BE2C (cell line): ENCODE results near the gene KIAA1671.

Experiments
- DNase-seq: peaks from one replicate; pipeline ENCODE4 v3.0.0-alpha.2; 2020
- H3K27me3 ChIP-seq: fragments of 250-450 bp; sonication (Bioruptor Pico); 2 replicates; pipeline ENCODE4 v1.5.1; 2020; ENCODE audit warnings: mild to moderate bottlenecking
- H3K36me3 ChIP-seq: fragments of 250-450 bp; sonication (Bioruptor Pico); 2 replicates; pipeline ENCODE4 v1.5.1; 2020; ENCODE audit warnings: mild to moderate bottlenecking
- H3K4me1 ChIP-seq: fragments of 250-450 bp; sonication (Bioruptor Pico); 2 replicates; pipeline ENCODE4 v1.5.1; 2020
- H3K4me3 ChIP-seq: 2 replicates; pipeline ENCODE4 v1.5.1; 2011; ENCODE audit warnings: low read depth, low read length
- H3K9me3 ChIP-seq: fragments of 250-450 bp; sonication (Bioruptor Pico); 2 replicates; pipeline ENCODE4 v1.5.1; 2020
- TF ChIP-seq, protein P1 (sequence below): IDR thresholded peaks from 2 replicates; pipeline ENCODE4 v1.5.1; 2012; ENCODE audit warnings: mild to moderate bottlenecking, low read depth, low read length

Gene KIAA1671

DNA sequence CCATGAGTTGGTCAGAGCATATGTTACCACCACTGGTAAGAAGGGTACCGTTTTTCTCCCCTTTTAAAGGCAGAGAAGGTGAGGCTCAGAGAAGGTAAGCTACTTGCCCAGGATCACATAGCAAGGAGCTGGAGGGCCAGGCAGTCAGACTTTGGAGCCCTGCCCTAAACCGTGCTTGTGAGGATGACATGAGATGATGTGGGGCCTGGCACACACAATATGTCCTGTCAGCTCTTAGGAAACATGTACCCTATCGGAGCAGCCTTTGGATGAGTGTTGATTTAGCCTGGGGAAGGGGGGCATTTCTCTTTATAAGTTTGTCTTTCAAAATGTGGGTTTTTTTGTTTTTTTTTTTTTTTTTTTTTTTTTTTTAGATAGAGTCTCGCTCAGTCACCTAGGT, 146.7 kb downstream of the KIAA1671 start:
- no peaks in the 10 kb centered on the region for H3K27me3 ChIP-seq
- TF ChIP-seq, protein P1, sequence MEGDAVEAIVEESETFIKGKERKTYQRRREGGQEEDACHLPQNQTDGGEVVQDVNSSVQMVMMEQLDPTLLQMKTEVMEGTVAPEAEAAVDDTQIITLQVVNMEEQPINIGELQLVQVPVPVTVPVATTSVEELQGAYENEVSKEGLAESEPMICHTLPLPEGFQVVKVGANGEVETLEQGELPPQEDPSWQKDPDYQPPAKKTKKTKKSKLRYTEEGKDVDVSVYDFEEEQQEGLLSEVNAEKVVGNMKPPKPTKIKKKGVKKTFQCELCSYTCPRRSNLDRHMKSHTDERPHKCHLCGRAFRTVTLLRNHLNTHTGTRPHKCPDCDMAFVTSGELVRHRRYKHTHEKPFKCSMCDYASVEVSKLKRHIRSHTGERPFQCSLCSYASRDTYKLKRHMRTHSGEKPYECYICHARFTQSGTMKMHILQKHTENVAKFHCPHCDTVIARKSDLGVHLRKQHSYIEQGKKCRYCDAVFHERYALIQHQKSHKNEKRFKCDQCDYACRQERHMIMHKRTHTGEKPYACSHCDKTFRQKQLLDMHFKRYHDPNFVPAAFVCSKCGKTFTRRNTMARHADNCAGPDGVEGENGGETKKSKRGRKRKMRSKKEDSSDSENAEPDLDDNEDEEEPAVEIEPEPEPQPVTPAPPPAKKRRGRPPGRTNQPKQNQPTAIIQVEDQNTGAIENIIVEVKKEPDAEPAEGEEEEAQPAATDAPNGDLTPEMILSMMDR = no peak
- H3K4me1 ChIP-seq = no peaks in the 10 kb centered on the region
- H3K9me3 ChIP-seq = no peaks in the 10 kb centered on the region
- H3K4me3 ChIP-seq = no peak overlapping the region
- H3K36me3 ChIP-seq = no peaks in the 10 kb centered on the region
- DNase-seq = no peak

GRCh38 chr22:25100402-25100801, 147.9 kb downstream of the KIAA1671 start:
- H3K27me3 ChIP-seq = no peaks in the 10 kb centered on the region
- H3K4me1 ChIP-seq = no peaks in the 10 kb centered on the region
- TF ChIP-seq, protein P1 = no peak
- H3K9me3 ChIP-seq = no peaks in the 10 kb centered on the region
- no peak overlapping the region for H3K4me3 ChIP-seq
- H3K36me3 ChIP-seq = no peaks in the 10 kb centered on the region
- no peak for DNase-seq

DNA sequence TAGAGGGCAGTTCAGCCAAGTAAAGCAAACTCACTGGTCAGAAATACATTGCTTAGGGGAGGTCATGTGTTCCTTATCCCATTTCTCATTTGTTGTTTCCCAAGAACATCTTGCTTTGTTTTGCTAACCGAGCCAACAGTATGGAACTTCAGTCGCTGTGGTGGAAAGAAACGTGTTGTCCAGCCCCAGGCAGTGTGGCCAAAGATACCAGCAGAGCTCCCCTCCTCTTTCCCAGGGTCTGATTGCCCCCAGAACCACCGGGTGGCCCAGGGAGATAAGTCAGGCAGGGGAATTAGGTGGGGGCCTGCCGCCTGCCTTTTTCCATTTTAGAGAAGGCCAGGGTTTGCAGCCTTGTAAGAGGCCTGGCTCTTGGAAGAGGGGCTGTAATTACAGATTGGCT, 148.4 kb downstream of the KIAA1671 start:
- TF ChIP-seq, protein P1 = no peak

GRCh38 chr22:25101501-25101900, 149.0 kb downstream of the KIAA1671 start:
- H3K27me3 ChIP-seq = no peaks in the 10 kb centered on the region
- H3K36me3 ChIP-seq = no peaks in the 10 kb centered on the region
- no peaks in the 10 kb centered on the region for H3K9me3 ChIP-seq
- DNase-seq = no peak
- no peak overlapping the region for H3K4me3 ChIP-seq
- H3K4me1 ChIP-seq = no peaks in the 10 kb centered on the region
- TF ChIP-seq, protein P1 = no peak

More for the DNA sequence above, 148.4 kb downstream of the KIAA1671 start:
- no peak overlapping the region for H3K4me3 ChIP-seq
- H3K36me3 ChIP-seq = no peaks in the 10 kb centered on the region
- H3K27me3 ChIP-seq = no peaks in the 10 kb centered on the region
- H3K4me1 ChIP-seq = no peaks in the 10 kb centered on the region
- no peaks in the 10 kb centered on the region for H3K9me3 ChIP-seq
- DNase-seq = no peak

GRCh38 chr22:25101986-25102385, 149.5 kb downstream of the KIAA1671 start:
- no peaks in the 10 kb centered on the region for H3K36me3 ChIP-seq
- H3K27me3 ChIP-seq = no peaks in the 10 kb centered on the region
- no peak overlapping the region for H3K4me3 ChIP-seq
- TF ChIP-seq, protein P1 = no peak
- no peak for DNase-seq
- H3K4me1 ChIP-seq = no peaks in the 10 kb centered on the region
- no peaks in the 10 kb centered on the region for H3K9me3 ChIP-seq

- no peaks in the 10 kb centered on the region for H3K9me3 ChIP-seq
- H3K4me1 ChIP-seq = no peaks in the 10 kb centered on the region
- H3K4me3 ChIP-seq = no peak overlapping the region
- no peaks in the 10 kb centered on the region for H3K27me3 ChIP-seq
- TF ChIP-seq, protein P1 = no peak
- DNase-seq = no peak
- no peaks in the 10 kb centered on the region for H3K36me3 ChIP-seq
These were observed 150.2 kb downstream of the KIAA1671 start for GRCh38 chr22:25102722-25103121.
